Endothelial cell of umbilical vein (primary cell): ENCODE results near the gene NANOGP8. TPM values are rescaled to one million over a fixed set of nuclear protein-coding genes. Genes with fewer than 3 reads are reported as not detected.

Experiments
- BruUV-seq: library from RNA; stranded (reverse); fragments of 400-500 nt; replicated peaks from 2 replicates; lab custom pipeline; 2021; lab: Mats Ljungman, UMichigan
- CTCF ChIA-PET: fragments of 300-600, 350-600 bp; sonication (Branson Sonifier 250); formaldehyde crosslinking; loops from one replicate; lab custom pipeline; 2021; ENCODE audit warnings: antibody characterized with exemption, inconsistent platforms; lab: Charles Lee
- POLR2A ChIA-PET: fragments of 300-600, 350-600 bp; sonication (Branson Sonifier 250); formaldehyde crosslinking; loops from one replicate; lab custom pipeline; 2021; ENCODE audit warnings: antibody characterized with exemption, inconsistent platforms; lab: Charles Lee
- DNase-seq: peaks from one replicate; pipeline ENCODE4 v3.0.0-alpha.2; 2011; ENCODE audit warnings: low read depth, low spot score
- FAIRE-seq: peaks from 2 replicates; lab custom pipeline; 2011; peaks lifted over from hg19 to GRCh38; lab: Jason Lieb, UNC
- H2AFZ ChIP-seq: 2 replicates; pipeline ENCODE4 v1.6.0; 2012; ENCODE audit warnings: low read depth, low read length, control low read depth, inconsistent platforms
- H3K27ac ChIP-seq: 2 replicates; pipeline ENCODE4 v1.5.1; 2011; ENCODE audit warnings: low read depth, mild to moderate bottlenecking, control low read depth, low read length, moderate library complexity; ENCODE audit not compliant: insufficient read depth
- H3K27me3 ChIP-seq, 2 experiments: 2 replicates each; pipeline versions ENCODE4 v1.6.0 to v1.6.1; 2011; ENCODE audit warnings: low read length in 2 of 2, mixed read lengths in 1 of 2; ENCODE audit not compliant: control insufficient read depth in 2 of 2, insufficient read depth in 2 of 2
- H3K36me3 ChIP-seq, 2 experiments: 2 replicates in 1 of 2; 3 replicates in 1 of 2; pipeline ENCODE4 v1.5.1; 2011; ENCODE audit warnings: low read length in 2 of 2, mild to moderate bottlenecking in 1 of 2, moderate library complexity in 1 of 2; ENCODE audit not compliant: control insufficient read depth in 2 of 2, insufficient read depth in 2 of 2; ENCODE audit errors: extremely low read depth in 1 of 2
- H3K4me1 ChIP-seq: 3 replicates; pipeline ENCODE4 v1.5.1; 2011; ENCODE audit warnings: mild to moderate bottlenecking, low read length; ENCODE audit not compliant: control insufficient read depth, insufficient read depth; ENCODE audit errors: extremely low read depth
- H3K4me2 ChIP-seq: 2 replicates; pipeline ENCODE4 v1.6.1; 2011; ENCODE audit warnings: low read length, control low read depth, mixed read lengths; ENCODE audit not compliant: insufficient read depth
- H3K4me3 ChIP-seq, 3 experiments: fragments of 200-600 bp in 1 of 3; sonication (generic), shearing (Covaris generic) in 1 of 3; replicated peaks in 1 of 3; 2 replicates each; pipeline ENCODE4 v1.5.1; 2011 to 2016; ENCODE audit warnings: control low read depth in 3 of 3, low read length in 3 of 3, mild to moderate bottlenecking in 2 of 3, inconsistent platforms in 1 of 3, low read depth in 1 of 3, moderate library complexity in 1 of 3; ENCODE audit not compliant: insufficient read depth in 1 of 3
- H3K79me2 ChIP-seq: 2 replicates; pipeline ENCODE4 v1.6.0; 2012; ENCODE audit warnings: low read length, inconsistent platforms; ENCODE audit not compliant: control insufficient read depth, insufficient read depth
- H3K9ac ChIP-seq: replicated peaks from 2 replicates; pipeline ENCODE3; 2011; ENCODE audit warnings: low read length, control low read depth; ENCODE audit not compliant: insufficient read depth; ENCODE audit errors: extremely low read depth
- H3K9me1 ChIP-seq: replicated peaks from 3 replicates; pipeline ENCODE4 v1.6.0; 2011; ENCODE audit warnings: mild to moderate bottlenecking, low read length; ENCODE audit not compliant: control insufficient read depth, insufficient read depth; ENCODE audit errors: extremely low read depth
- H3K9me3 ChIP-seq: replicated peaks from 2 replicates; pipeline ENCODE4 v1.5.1; 2012; ENCODE audit warnings: low read length, inconsistent platforms; ENCODE audit not compliant: control insufficient read depth, insufficient read depth
- H4K20me1 ChIP-seq: replicated peaks from 2 replicates; pipeline ENCODE3; 2011; ENCODE audit warnings: mild to moderate bottlenecking, low read length; ENCODE audit not compliant: control insufficient read depth, insufficient read depth; ENCODE audit errors: extremely low read depth
- EZH2 ChIP-seq: IDR thresholded peaks from 2 replicates; pipeline ENCODE4 v1.6.1; 2012; ENCODE audit warnings: borderline replicate concordance, low read depth, mild to moderate bottlenecking, moderate library complexity, low read length, inconsistent platforms; ENCODE audit not compliant: severe bottlenecking
- FOS ChIP-seq: IDR thresholded peaks from 2 replicates; pipeline ENCODE4 v1.6.1; 2011; ENCODE audit warnings: mild to moderate bottlenecking, low read length, moderate library complexity, borderline replicate concordance; ENCODE audit not compliant: insufficient read depth
- GATA2 ChIP-seq: IDR thresholded peaks from 2 replicates; pipeline ENCODE4 v1.7.0; 2011; ENCODE audit warnings: low read depth, mild to moderate bottlenecking, moderate library complexity, mixed read lengths, low read length; ENCODE audit not compliant: insufficient read length, insufficient read depth
- JUN ChIP-seq: IDR thresholded peaks from 2 replicates; pipeline ENCODE4 v1.6.1; 2011; ENCODE audit warnings: borderline replicate concordance, low read depth; ENCODE audit not compliant: insufficient read length, insufficient read depth
- MYC ChIP-seq: IDR thresholded peaks from one replicate; pipeline ENCODE4 v1.6.1; 2011; ENCODE audit warnings: mild to moderate bottlenecking, low read depth, low read length
- POLR2A ChIP-seq: IDR thresholded peaks from 2 replicates; pipeline ENCODE4 v1.6.1; 2012; ENCODE audit warnings: low read depth, mild to moderate bottlenecking, control low read depth, low read length
- POLR2AphosphoS5 ChIP-seq: IDR thresholded peaks from 2 replicates; pipeline ENCODE4 v1.6.1; 2012; ENCODE audit warnings: low read depth, mild to moderate bottlenecking, control low read depth, low read length, moderate library complexity; ENCODE audit not compliant: insufficient read depth
- dilution Hi-C: fragments of 300-500 bp; cut with MboI; formaldehyde crosslinking; loops from one replicate; pipeline ENCODE4 v1.15.0; 2019; ENCODE audit warnings: low sequenced_read_pairs; ENCODE audit not compliant: extremely low pct_ligation_motif_present
- intact Hi-C: fragments of 100-400 bp; cut with micrococcal nuclease; formaldehyde crosslinking; loops from one replicate; pipeline ENCODE4 v1.10.0; 2022
- polyA plus RNA-seq, 4 experiments: library from polyadenylated mRNA; depleted of rRNA in 3 of 4; stranded (reverse) in 3 of 4; unstranded in 1 of 4; fragments of >200 nt; gene quantifications; 2 replicates each; pipeline versions ENCODE4 v1.2.1 to v1.2.3, GENCODE V29; 2011 to 2012; ENCODE audit warnings: missing spikeins in 1 of 4
- total RNA-seq: library from RNA; stranded (reverse); gene quantifications from 2 replicates; pipeline ENCODE4 v1.2.3, GENCODE V29; 2021
- TF ChIP-seq, protein P1 (sequence below): IDR thresholded peaks from 2 replicates; pipeline ENCODE4 v1.6.1; 2011; ENCODE audit not compliant: insufficient read depth, insufficient read length
- TF ChIP-seq, protein P2 (sequence below), 2 donors: IDR thresholded peaks; 1 replicate in 1 of 2; 2 replicates in 1 of 2; pipeline ENCODE4 v1.5.1; 2011; ENCODE audit warnings: low read length in 2 of 2, mild to moderate bottlenecking in 2 of 2, moderate library complexity in 2 of 2, control low read depth in 1 of 2, inconsistent platforms in 1 of 2, low read depth in 1 of 2; ENCODE audit not compliant: insufficient read depth in 1 of 2; ENCODE audit errors: extremely low read depth in 1 of 2

NANOGP8 gene
- total and polyA plus RNA-seq, 2 donors (not counting 3 experiments of a cell fraction or from before 2014, with no cell fraction given): not detected

DNA sequence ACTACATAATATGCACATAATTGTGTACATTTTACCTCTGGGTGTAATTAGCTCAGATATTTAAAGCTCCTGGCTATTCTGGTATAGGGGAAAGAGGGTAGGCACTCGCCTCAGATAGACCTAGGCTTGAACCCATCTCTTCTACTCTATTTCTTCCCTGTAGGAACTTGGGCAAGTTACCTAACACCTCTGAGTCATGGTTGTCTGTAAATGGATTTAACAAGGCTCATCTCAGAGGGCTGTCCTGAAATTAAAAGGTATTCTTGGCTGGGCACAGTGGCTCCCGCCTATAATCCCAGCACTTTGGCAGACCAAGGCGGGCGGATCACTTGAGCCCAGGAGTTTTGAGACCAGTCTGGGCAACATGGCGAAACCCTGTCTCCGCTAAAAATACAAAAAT, 30.7 kb downstream of the NANOGP8 start:
- H4K20me1 ChIP-seq: no peaks in the 10 kb centered on the region
- H3K4me3 ChIP-seq: no peak overlapping the region
- H3K4me2 ChIP-seq: no peak overlapping the region
- no TSS peak for BruUV-seq
- TF ChIP-seq, protein P1, sequence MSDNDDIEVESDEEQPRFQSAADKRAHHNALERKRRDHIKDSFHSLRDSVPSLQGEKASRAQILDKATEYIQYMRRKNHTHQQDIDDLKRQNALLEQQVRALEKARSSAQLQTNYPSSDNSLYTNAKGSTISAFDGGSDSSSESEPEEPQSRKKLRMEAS: no peak
- TF ChIP-seq FOS (no peak), POLR2A (no peak), JUN (no peak), GATA2 (no peak), MYC (no peak), POLR2AphosphoS5 (no peak), EZH2 (no peak)
- TF ChIP-seq, protein P2, sequence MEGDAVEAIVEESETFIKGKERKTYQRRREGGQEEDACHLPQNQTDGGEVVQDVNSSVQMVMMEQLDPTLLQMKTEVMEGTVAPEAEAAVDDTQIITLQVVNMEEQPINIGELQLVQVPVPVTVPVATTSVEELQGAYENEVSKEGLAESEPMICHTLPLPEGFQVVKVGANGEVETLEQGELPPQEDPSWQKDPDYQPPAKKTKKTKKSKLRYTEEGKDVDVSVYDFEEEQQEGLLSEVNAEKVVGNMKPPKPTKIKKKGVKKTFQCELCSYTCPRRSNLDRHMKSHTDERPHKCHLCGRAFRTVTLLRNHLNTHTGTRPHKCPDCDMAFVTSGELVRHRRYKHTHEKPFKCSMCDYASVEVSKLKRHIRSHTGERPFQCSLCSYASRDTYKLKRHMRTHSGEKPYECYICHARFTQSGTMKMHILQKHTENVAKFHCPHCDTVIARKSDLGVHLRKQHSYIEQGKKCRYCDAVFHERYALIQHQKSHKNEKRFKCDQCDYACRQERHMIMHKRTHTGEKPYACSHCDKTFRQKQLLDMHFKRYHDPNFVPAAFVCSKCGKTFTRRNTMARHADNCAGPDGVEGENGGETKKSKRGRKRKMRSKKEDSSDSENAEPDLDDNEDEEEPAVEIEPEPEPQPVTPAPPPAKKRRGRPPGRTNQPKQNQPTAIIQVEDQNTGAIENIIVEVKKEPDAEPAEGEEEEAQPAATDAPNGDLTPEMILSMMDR (IDR thresholded peaks at IDR 0.05; ENCODE audit: extremely low read depth in 1 of 2, insufficient read depth in 1 of 2, low read depth in 1 of 2, low read length in 2 of 2): no peak
- H3K9ac ChIP-seq: no peak overlapping the region
- no peaks in the 10 kb centered on the region for H3K79me2 ChIP-seq
- no peaks in the 10 kb centered on the region for H3K9me3 ChIP-seq
- dilution Hi-C loops: no loop called here
- ChIA-PET CTCF (no interaction called here), POLR2A (no interaction called here)
- FAIRE-seq: no peak
- intact Hi-C loops: no loop called here
- H3K27ac ChIP-seq: no peak overlapping the region
- no peak overlapping the region for H2AFZ ChIP-seq
- peaks cover 0 to 2% of the 10 kb centered on the region in 2 experiments for H3K27me3 ChIP-seq
- H3K4me1 ChIP-seq: no peaks in the 10 kb centered on the region
- DNase-seq: no peak
- no peaks in the 10 kb centered on the region for H3K9me1 ChIP-seq
- H3K36me3 ChIP-seq: no peaks in the 10 kb centered on the region
